H9 (cell line): ENCODE results near the gene TSC22D1. TPM values are rescaled to one million over a fixed set of nuclear protein-coding genes. Genes with fewer than 3 reads are reported as not detected.

Experiments used
- DNase-seq: peaks from one replicate; pipeline ENCODE4 v3.0.0-alpha.2; 2017
- H2AFZ ChIP-seq: one replicate; pipeline ENCODE4 v1.6.1; 2013; ENCODE audit warnings: mild to moderate bottlenecking, low read length, control low read depth, moderate library complexity
- H2AK5ac ChIP-seq: 2 replicates; pipeline ENCODE4 v1.6.1; 2013; ENCODE audit warnings: low read length, control low read depth, mixed read lengths; ENCODE audit not compliant: insufficient read length
- H2BK120ac ChIP-seq: one replicate; pipeline ENCODE4 v1.6.1; 2013; ENCODE audit warnings: low read depth, mild to moderate bottlenecking, low read length, control low read depth, inconsistent platforms; ENCODE audit not compliant: poor library complexity, severe bottlenecking
- H2BK12ac ChIP-seq: 2 replicates; pipeline ENCODE4 v1.6.1; 2013; ENCODE audit warnings: low read length, control low read depth, mixed read lengths, low read depth; ENCODE audit not compliant: insufficient read length
- H2BK15ac ChIP-seq: 2 replicates; pipeline ENCODE4 v1.6.1; 2013; ENCODE audit warnings: low read depth, low read length, control low read depth
- H2BK20ac ChIP-seq: one replicate; pipeline ENCODE4 v1.6.1; 2013; ENCODE audit warnings: low read depth, mild to moderate bottlenecking, low read length, control low read depth, inconsistent platforms; ENCODE audit not compliant: poor library complexity, severe bottlenecking
- H2BK5ac ChIP-seq: 2 replicates; pipeline ENCODE4 v1.6.1; 2013; ENCODE audit warnings: low read length, control low read depth, mixed read lengths; ENCODE audit not compliant: insufficient read length
- H3K14ac ChIP-seq: 2 replicates; pipeline ENCODE4 v1.6.1; 2013; ENCODE audit warnings: low read length, control low read depth; ENCODE audit not compliant: insufficient read depth
- H3K18ac ChIP-seq: 2 replicates; pipeline ENCODE4 v1.6.1; 2013; ENCODE audit warnings: low read depth, mild to moderate bottlenecking, mixed read lengths, low read length, control low read depth; ENCODE audit not compliant: insufficient read length
- H3K23ac ChIP-seq: 2 replicates; pipeline ENCODE4 v1.6.1; 2013; ENCODE audit warnings: low read length, control low read depth, mixed read lengths, low read depth; ENCODE audit not compliant: insufficient read length
- H3K23me2 ChIP-seq: 2 replicates; pipeline ENCODE4 v1.6.1; 2013; ENCODE audit warnings: low read depth, mild to moderate bottlenecking, mixed read lengths, low read length, control low read depth; ENCODE audit not compliant: insufficient read length, poor library complexity, severe bottlenecking
- H3K27ac ChIP-seq: 2 replicates; pipeline ENCODE4 v1.5.1; 2013; ENCODE audit warnings: low read length, control low read depth, mixed read lengths, low read depth; ENCODE audit not compliant: insufficient read length
- H3K27me3 ChIP-seq: 2 replicates; pipeline ENCODE4 v1.6.1; 2013; ENCODE audit warnings: low read length, control low read depth, inconsistent platforms; ENCODE audit not compliant: insufficient read depth
- H3K4ac ChIP-seq: 2 replicates; pipeline ENCODE4 v1.6.1; 2013; ENCODE audit warnings: low read depth, mild to moderate bottlenecking, control low read depth, inconsistent platforms, low read length, moderate library complexity
- H3K4me1 ChIP-seq: 2 replicates; pipeline ENCODE4 v1.6.1; 2013; ENCODE audit warnings: low read length, control low read depth, inconsistent platforms; ENCODE audit not compliant: insufficient read depth
- H3K4me2 ChIP-seq: 2 replicates; pipeline ENCODE4 v1.6.1; 2013; ENCODE audit warnings: low read length, control low read depth, mixed read lengths; ENCODE audit not compliant: insufficient read length, insufficient read depth
- H3K56ac ChIP-seq: 2 replicates; pipeline ENCODE4 v1.6.1; 2013; ENCODE audit warnings: low read depth, mild to moderate bottlenecking, mixed read lengths, low read length, control low read depth; ENCODE audit not compliant: insufficient read length
- H3K79me1 ChIP-seq: 2 replicates; pipeline ENCODE4 v1.6.1; 2013; ENCODE audit warnings: low read depth, mild to moderate bottlenecking, moderate library complexity, low read length, control low read depth, inconsistent platforms; ENCODE audit not compliant: insufficient read depth, poor library complexity, severe bottlenecking
- H3K79me2 ChIP-seq: 2 replicates; pipeline ENCODE4 v1.6.1; 2013; ENCODE audit warnings: low read length, control low read depth, inconsistent platforms; ENCODE audit not compliant: insufficient read depth
- H3K9ac ChIP-seq: 2 replicates; pipeline ENCODE4 v1.6.1; 2013; ENCODE audit warnings: low read length, control low read depth, mixed read lengths; ENCODE audit not compliant: insufficient read length; ENCODE audit errors: extremely low read depth
- H3K9me3 ChIP-seq: one replicate; pipeline ENCODE4 v1.6.1; 2013; ENCODE audit warnings: low read depth, low read length, inconsistent platforms; ENCODE audit not compliant: control insufficient read depth
- H3T11ph ChIP-seq: one replicate; pipeline ENCODE4 v1.6.1; 2013; ENCODE audit warnings: mild to moderate bottlenecking, low read length, control low read depth, inconsistent platforms
- H4K20me1 ChIP-seq: one replicate; pipeline ENCODE4 v1.6.1; 2013; ENCODE audit not compliant: control insufficient read depth, insufficient read length, insufficient read depth
- H4K5ac ChIP-seq: 2 replicates; pipeline ENCODE4 v1.6.1; 2013; ENCODE audit warnings: low read depth, mild to moderate bottlenecking, mixed read lengths, low read length, control low read depth; ENCODE audit not compliant: insufficient read length
- H4K8ac ChIP-seq: replicated peaks from 2 replicates; pipeline ENCODE4 v1.6.1; 2013; ENCODE audit warnings: low read length, control low read depth, mixed read lengths, low read depth; ENCODE audit not compliant: insufficient read length
- H4K91ac ChIP-seq: 2 replicates; pipeline ENCODE4 v1.6.1; 2013; ENCODE audit warnings: low read depth, mild to moderate bottlenecking, moderate library complexity, mixed read lengths, low read length, control low read depth; ENCODE audit not compliant: insufficient read length
- H3K27ac Mint-ChIP-seq, 3 experiments: 2 replicates in 2 of 3; 3 replicates in 1 of 3; pipeline ENCODE4 v1.8.0; 2020 to 2021; ENCODE audit warnings: mixed read lengths in 3 of 3, mild to moderate bottlenecking in 1 of 3, moderate library complexity in 1 of 3
- H3K27me3 Mint-ChIP-seq: 2 replicates; pipeline ENCODE4 v1.8.0; 2021; ENCODE audit warnings: low read depth, mild to moderate bottlenecking, moderate library complexity, mixed read lengths
- H3K36me3 Mint-ChIP-seq, 3 experiments: 2 replicates in 2 of 3; 3 replicates in 1 of 3; pipeline ENCODE4 v1.8.0; 2020 to 2021; ENCODE audit warnings: low read depth in 3 of 3, mixed read lengths in 3 of 3; ENCODE audit not compliant: insufficient read depth in 1 of 3
- H3K4me1 Mint-ChIP-seq, 2 experiments: 2 replicates each; pipeline ENCODE4 v1.8.0; 2020; ENCODE audit warnings: mixed read lengths in 2 of 2
- H3K4me3 Mint-ChIP-seq, 2 experiments: 2 replicates in 1 of 2; 3 replicates in 1 of 2; pipeline ENCODE4 v1.8.0; 2020 to 2021; ENCODE audit warnings: mild to moderate bottlenecking in 2 of 2, mixed read lengths in 2 of 2, moderate library complexity in 1 of 2
- H3K9me3 Mint-ChIP-seq, 2 experiments: 2 replicates in 1 of 2; 3 replicates in 1 of 2; pipeline ENCODE4 v1.8.0; 2020; ENCODE audit warnings: mild to moderate bottlenecking in 2 of 2, mixed read lengths in 2 of 2, moderate library complexity in 1 of 2
- CTCF ChIP-seq: fragments of 200-600 bp; sonication (generic); conservative IDR thresholded peaks from 3 replicates; pipeline ENCODE4 v1.8.0; 2021; ENCODE audit warnings: antibody characterized with exemption, mild to moderate bottlenecking
- WGBS: extraction: QIAGEN DNeasy Blood & Tissue Kit; methylation state at CpG from one replicate; pipeline ENCODE4 v1.1.7; 2013; ENCODE audit warnings: missing lambda C conversion rate, low lambda C conversion rate, mixed read lengths; ENCODE audit not compliant: insufficient read length; ENCODE audit errors: extremely low coverage; 5-methylcytosine and 5-hydroxymethylcytosine counted together
- total RNA-seq: library from RNA; stranded (reverse); gene quantifications from 2 replicates; pipeline ENCODE4 v1.2.1, GENCODE V29; 2021

The TSC22D1 gene
- total RNA-seq, 1 experiment from 2014 or later, result 76.7 TPM

GRCh38 chr13:44422755-44423643 lies 153.1 kb downstream of the TSC22D1 start:
- H3K27ac Mint-ChIP-seq, result no peak overlapping the region
- TF ChIP-seq CTCF, result no peak
- Histone ChIP-seq H3K79me2 (no peaks in the 10 kb centered on the region), H2BK15ac (no peak overlapping the region), H3K23me2 (no peaks in the 10 kb centered on the region), H3K4me1 (no peaks in the 10 kb centered on the region), H4K20me1 (no peaks in the 10 kb centered on the region), H3K18ac (no peak overlapping the region), H2BK5ac (no peak overlapping the region), H2BK120ac (no peak overlapping the region), H3K9ac (no peak overlapping the region), H4K91ac (no peak overlapping the region), H3K4ac (no peak overlapping the region), H3K23ac (no peak overlapping the region), H2BK20ac (no peak overlapping the region), H4K5ac (no peak overlapping the region), H3K56ac (no peak overlapping the region), H2AK5ac (no peak overlapping the region), H3K14ac (no peak overlapping the region; the same call in 1 of the 2 replicates), H3K27me3 (no peaks in the 10 kb centered on the region; the same call in 1 of the 2 replicates), H3K27ac (no peak overlapping the region), H4K8ac (no peak overlapping the region), H3K79me1 (no peaks in the 10 kb centered on the region), H3T11ph (no peak overlapping the region), H2BK12ac (no peak overlapping the region), H3K4me2 (no peak overlapping the region), H2AFZ (no peak overlapping the region), H3K9me3 (no peaks in the 10 kb centered on the region)
- H3K4me1 Mint-ChIP-seq, result peaks cover 14 to 23% of the 10 kb centered on the region in 2 experiments
- H3K9me3 Mint-ChIP-seq, result peaks cover 3 to 8% of the 10 kb centered on the region in 2 experiments; a peak in 3 of 5 replicates
- H3K27me3 Mint-ChIP-seq, result peaks cover 30% of the 10 kb centered on the region
- H3K4me3 Mint-ChIP-seq, result no peak overlapping the region
- no CpG with 5 or more reads among the region's 15 CpGs for WGBS
- peaks cover 0 to 5% (median 4%) of the 10 kb centered on the region in 3 experiments; a peak in 5 of 7 replicates for H3K36me3 Mint-ChIP-seq
- no peak for DNase-seq
